Stomach (tissue), 9 donors: Measurements from ENCODE around the gene GPRC5C. TPM values are rescaled to one million over a fixed set of nuclear protein-coding genes. Genes with fewer than 3 reads are reported as not detected.
A peak's percentile ranks its signal among the peaks of the same experiment; 100 is the strongest.

ENCODE experiments used
- DNase-seq, 2 donors: peaks; one replicate each; pipeline versions ENCODE4 v3.0.0 to v3.0.0-alpha.2; 2013 to 2019
- H3K27ac ChIP-seq, 5 donors: fragments of 200-600 bp in 4 of 5; sonication (generic) in 4 of 5; one replicate each; pipeline ENCODE4 v1.5.1; 2013 to 2019; ENCODE audit warnings: mild to moderate bottlenecking in 1 of 5, moderate library complexity in 1 of 5
- H3K27me3 ChIP-seq, 3 donors: fragments of 200-600 bp; sonication (generic); one replicate each; pipeline ENCODE4 v1.5.1; 2017 to 2019; ENCODE audit warnings: mixed run types in 1 of 3
- H3K36me3 ChIP-seq, 4 donors: fragments of 200-600 bp; sonication (generic); 1 replicate in 3 of 4; 2 replicates in 1 of 4; pipeline ENCODE4 v1.5.1; 2016 to 2019
- H3K4me1 ChIP-seq, 4 donors: fragments of 200-600 bp; sonication (generic); one replicate each; pipeline ENCODE4 v1.5.1; 2016 to 2019
- H3K4me3 ChIP-seq, 4 donors: fragments of 200-600 bp; sonication (generic) in 3 of 4; one replicate each; pipeline ENCODE4 v1.5.1; 2016 to 2019; ENCODE audit warnings: mild to moderate bottlenecking in 1 of 4
- H3K9me3 ChIP-seq, 4 donors: fragments of 200-600 bp; sonication (generic); one replicate each; pipeline ENCODE4 v1.5.1; 2016 to 2019
- EP300 ChIP-seq: sonication (generic); formaldehyde crosslinking; IDR thresholded peaks from one replicate; pipeline ENCODE4 v1.6.1; 2017; ENCODE audit warnings: antibody characterized with exemption
- POLR2A ChIP-seq, 4 donors: fragments of 450-650 bp; IDR thresholded peaks; one replicate each; pipeline ENCODE4 v1.6.1; 2016; ENCODE audit warnings: antibody characterized with exemption in 4 of 4, control low read depth in 2 of 4, mild to moderate bottlenecking in 1 of 4, moderate library complexity in 1 of 4
- POLR2AphosphoS5 ChIP-seq, 3 donors: sonication (generic); formaldehyde crosslinking; IDR thresholded peaks; one replicate each; pipeline ENCODE4 v1.6.1; 2016; ENCODE audit warnings: antibody characterized with exemption in 3 of 3
- WGBS, 5 donors: extraction: QIAGEN DNeasy Blood & Tissue Kit in 3 of 5; methylation state at CpG; one replicate each; pipeline versions ENCODE4 v1.1.5 to v1.1.7; 2013 to 2018; 5-methylcytosine and 5-hydroxymethylcytosine counted together
- intact Hi-C: fragments of 100-400 bp; cut with DNase I; formaldehyde crosslinking; loops from one replicate; pipeline ENCODE4 v1.15.1; 2023; ENCODE audit warnings: low total_unique reads
- polyA plus RNA-seq, 3 donors: library from polyadenylated mRNA; stranded (reverse); fragments of 200-250 nt; gene quantifications; one replicate each; pipeline ENCODE4 v1.2.3, GENCODE V29; 2013
- total RNA-seq, 5 donors: library from RNA; depleted of rRNA; stranded (reverse); fragments of >200 nt; gene quantifications; one replicate each; pipeline versions ENCODE4 v1.1.0 to v1.2.3, GENCODE V29; 2014 to 2016
- TF ChIP-seq, protein P1 (sequence below), 7 experiments: fragments of 450-650 bp in 4 of 7; fragments of 200-600 bp in 3 of 7; sonication (generic) in 3 of 7; IDR thresholded peaks; one replicate each; pipeline ENCODE4 v1.5.1; 2016 to 2019; ENCODE audit warnings: antibody characterized with exemption in 7 of 7, control low read depth in 2 of 7, mild to moderate bottlenecking in 1 of 7
- donor health status: healthy with polysubstance abuse.
- donor health status: Bipolar disorder and iron deficiency.
- donor health status: healthy.

The GPRC5C gene
- total and polyA plus RNA-seq, 8 donors, result 66.5 to 321 (median 129) TPM

DNA sequence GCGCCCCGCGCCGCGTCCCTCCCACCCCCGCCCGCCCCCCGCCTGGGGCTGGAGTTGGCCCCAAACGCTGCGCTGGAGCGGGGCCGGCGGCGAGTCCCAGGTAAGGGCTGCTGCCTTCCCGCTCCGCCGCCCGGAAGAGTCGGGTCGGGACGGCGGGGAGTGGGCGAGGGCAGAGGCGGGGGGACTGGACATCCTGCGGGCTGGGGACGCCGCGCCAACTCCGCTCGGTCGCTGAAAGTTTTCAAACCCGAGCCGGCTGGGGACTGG, 469 bp downstream of the GPRC5C start:
- no peaks in the 10 kb centered on the region for H3K36me3 ChIP-seq
- peak overlapping the region; percentile 96 to 99 (median 96) for H3K27ac ChIP-seq
- no peaks in the 10 kb centered on the region for H3K9me3 ChIP-seq
- WGBS, 5 donors, result 0 to 2% (median 0%) methylated on average over 5 to 33 of the region's 33 CpGs
- peak overlapping the region; percentile 66 to 78 (median 72) for H3K4me3 ChIP-seq
- DNase-seq, result no peak
- TF ChIP-seq, protein P1, sequence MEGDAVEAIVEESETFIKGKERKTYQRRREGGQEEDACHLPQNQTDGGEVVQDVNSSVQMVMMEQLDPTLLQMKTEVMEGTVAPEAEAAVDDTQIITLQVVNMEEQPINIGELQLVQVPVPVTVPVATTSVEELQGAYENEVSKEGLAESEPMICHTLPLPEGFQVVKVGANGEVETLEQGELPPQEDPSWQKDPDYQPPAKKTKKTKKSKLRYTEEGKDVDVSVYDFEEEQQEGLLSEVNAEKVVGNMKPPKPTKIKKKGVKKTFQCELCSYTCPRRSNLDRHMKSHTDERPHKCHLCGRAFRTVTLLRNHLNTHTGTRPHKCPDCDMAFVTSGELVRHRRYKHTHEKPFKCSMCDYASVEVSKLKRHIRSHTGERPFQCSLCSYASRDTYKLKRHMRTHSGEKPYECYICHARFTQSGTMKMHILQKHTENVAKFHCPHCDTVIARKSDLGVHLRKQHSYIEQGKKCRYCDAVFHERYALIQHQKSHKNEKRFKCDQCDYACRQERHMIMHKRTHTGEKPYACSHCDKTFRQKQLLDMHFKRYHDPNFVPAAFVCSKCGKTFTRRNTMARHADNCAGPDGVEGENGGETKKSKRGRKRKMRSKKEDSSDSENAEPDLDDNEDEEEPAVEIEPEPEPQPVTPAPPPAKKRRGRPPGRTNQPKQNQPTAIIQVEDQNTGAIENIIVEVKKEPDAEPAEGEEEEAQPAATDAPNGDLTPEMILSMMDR (IDR thresholded peaks at IDR 0.05), result no peak
- TF ChIP-seq EP300 (no peak), POLR2AphosphoS5 (IDR thresholded peaks at IDR 0.05) (no peak), POLR2A (IDR thresholded peaks at IDR 0.05) (no peak)
- peaks cover 29 to 82% (median 65%) of the 10 kb centered on the region in 4 donors for H3K4me1 ChIP-seq
- intact Hi-C loops, result no loop called here
- H3K27me3 ChIP-seq, result peaks cover 0 to 44% (median 17%) of the 10 kb centered on the region in 3 donors

DNA sequence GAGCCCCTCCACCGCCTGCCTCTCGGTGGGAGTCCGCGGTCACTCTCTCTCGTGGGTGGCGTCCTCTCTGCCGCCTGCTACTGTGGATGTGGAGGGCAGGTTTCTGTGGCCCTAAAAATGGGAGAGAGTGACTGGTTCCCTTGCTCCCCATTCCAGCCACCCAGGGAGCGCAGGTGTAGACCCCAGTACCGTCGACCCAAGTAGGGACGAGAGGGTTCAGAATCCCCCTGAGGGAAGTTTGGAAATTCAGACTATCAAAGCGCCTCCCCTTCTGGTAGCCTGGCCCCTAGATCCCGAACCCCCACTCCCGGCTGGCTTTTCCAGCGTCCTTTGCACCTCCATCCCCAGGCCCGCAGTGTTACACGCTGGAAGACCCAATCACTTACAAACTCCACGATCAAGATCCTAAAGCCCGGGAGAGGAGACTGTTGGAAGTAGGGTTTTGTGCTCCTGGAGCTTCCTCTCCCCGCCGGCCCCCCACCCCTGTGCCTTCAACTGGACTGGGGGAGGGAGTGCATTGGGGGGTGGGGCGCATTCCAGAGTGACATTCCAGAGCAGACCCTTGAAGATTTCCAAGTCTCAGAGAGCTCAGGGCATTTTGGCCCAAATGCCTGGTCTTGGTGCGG, 991 bp downstream of the GPRC5C start:
- no peaks in the 10 kb centered on the region for H3K36me3 ChIP-seq
- TF ChIP-seq, protein P1 (IDR thresholded peaks at IDR 0.05), result no peak
- no peak for TF ChIP-seq EP300
- TF ChIP-seq POLR2A (IDR thresholded peaks at IDR 0.05), result no peak
- no peak for TF ChIP-seq POLR2AphosphoS5 (IDR thresholded peaks at IDR 0.05)
- peak overlapping the region; percentile 96 to 99 (median 96) for H3K27ac ChIP-seq
- H3K4me1 ChIP-seq, result peaks cover 24 to 78% (median 61%) of the 10 kb centered on the region in 4 donors
- intact Hi-C loops, result no loop called here
- 9 to 27% (median 12%) methylated on average over 21 to 23 of the region's 23 CpGs for WGBS, 5 donors
- peak overlapping the region; percentile 66 to 78 (median 72) for H3K4me3 ChIP-seq
- peaks cover 0 to 44% (median 17%) of the 10 kb centered on the region in 3 donors for H3K27me3 ChIP-seq
- DNase-seq, result peak in 1 of 2 donors; percentile 64
- peaks cover 0 to 4% (median 2%) of the 10 kb centered on the region in 4 donors for H3K9me3 ChIP-seq

DNA sequence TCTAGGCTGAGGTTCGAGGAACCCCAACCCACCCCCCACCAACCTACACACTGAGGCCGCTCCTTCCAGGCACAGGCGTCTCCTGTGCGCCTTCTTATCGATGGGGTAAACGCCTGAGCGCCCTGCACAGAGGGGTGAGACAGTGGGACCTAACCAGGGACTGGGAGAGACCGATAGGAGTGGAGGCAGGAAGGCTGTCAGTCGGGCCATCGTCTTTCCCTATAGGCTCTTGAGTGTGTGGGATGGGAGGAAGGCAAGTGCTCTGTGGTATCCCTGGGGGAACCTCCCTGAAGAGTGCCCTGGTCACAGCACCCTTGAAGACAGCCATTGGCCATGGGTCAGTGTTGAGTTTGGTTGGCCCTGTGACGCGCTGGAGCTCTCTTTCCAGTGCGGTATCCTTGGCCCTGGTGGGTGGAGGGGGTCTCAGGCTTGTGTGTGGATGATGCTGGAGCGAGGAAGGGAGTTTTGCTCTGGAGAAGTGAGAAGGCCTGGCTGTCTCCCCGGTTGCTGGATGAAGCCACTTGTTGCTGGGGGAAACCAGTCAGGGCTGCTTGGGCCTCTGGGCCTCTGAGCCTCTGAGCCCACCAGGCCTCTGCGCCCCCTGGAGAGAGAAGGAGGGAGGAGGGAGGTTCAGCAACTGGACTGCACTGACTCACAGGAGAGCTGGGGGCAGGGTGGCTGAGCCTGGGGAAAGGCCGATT, 1.7 kb downstream of the GPRC5C start:
- intact Hi-C loops, result no loop called here
- Histone ChIP-seq H3K36me3 (no peaks in the 10 kb centered on the region), H3K4me1 (peaks cover 17 to 71% (median 57%) of the 10 kb centered on the region in 4 donors), H3K27ac (peak overlapping the region; percentile 96 to 99 (median 96)), H3K27me3 (peaks cover 0 to 44% (median 17%) of the 10 kb centered on the region in 3 donors), H3K4me3 (peak overlapping the region; percentile 66 to 78 (median 72)), H3K9me3 (peaks cover 0 to 9% (median 2%) of the 10 kb centered on the region in 4 donors)
- 19 to 41% (median 40%) methylated on average over 14 to 17 of the region's 17 CpGs for WGBS, 5 donors
- peak; percentile 59 to 88 for DNase-seq
- TF ChIP-seq, protein P1 (IDR thresholded peaks at IDR 0.05), result no peak
- peak in 1 of 3 donors; percentile 43 for TF ChIP-seq POLR2AphosphoS5 (IDR thresholded peaks at IDR 0.05)

DNA sequence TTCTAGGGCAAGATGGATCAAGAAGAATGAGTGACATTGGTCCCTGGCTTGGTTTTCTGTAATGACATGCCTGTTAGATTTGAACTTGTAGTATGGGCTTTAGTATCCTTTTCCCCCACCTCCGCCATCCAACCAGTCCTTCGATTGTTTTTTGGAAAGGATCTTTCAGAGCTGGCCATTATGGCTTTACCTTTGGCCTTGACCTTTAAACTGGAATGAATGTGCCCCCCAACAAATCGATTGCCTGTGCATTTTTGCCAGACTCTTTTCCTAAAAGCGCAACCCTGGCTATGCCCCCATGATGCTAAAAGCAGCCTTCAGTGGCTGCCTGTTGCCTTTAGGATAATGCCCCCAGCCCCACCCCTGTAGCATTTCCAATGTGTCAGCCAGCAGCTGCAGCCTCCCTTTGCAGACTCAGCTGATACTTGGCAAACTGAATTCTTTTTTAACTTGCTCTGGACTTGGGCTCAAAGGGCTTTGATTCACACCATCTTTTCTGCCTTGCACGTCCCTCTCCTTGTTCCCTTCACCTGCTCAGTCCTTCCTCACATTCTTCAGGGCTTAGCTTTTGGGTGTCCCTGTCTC, 4.0 kb downstream of the GPRC5C start:
- TF ChIP-seq, protein P1 (IDR thresholded peaks at IDR 0.05), result no peak
- TF ChIP-seq POLR2AphosphoS5 (IDR thresholded peaks at IDR 0.05) (no peak), EP300 (no peak), POLR2A (IDR thresholded peaks at IDR 0.05) (no peak)
- intact Hi-C loops, result no loop called here
- peaks cover 16 to 66% (median 54%) of the 10 kb centered on the region in 4 donors for H3K4me1 ChIP-seq
- H3K27ac ChIP-seq, result peak overlapping the region; percentile 94 to 99 (median 96)
- 27 to 57% (median 49%) methylated on average over 5 of the region's 5 CpGs for WGBS, 5 donors
- H3K9me3 ChIP-seq, result peaks cover 0 to 9% (median 2%) of the 10 kb centered on the region in 4 donors
- peaks cover 0 to 31% (median 15%) of the 10 kb centered on the region in 3 donors for H3K27me3 ChIP-seq
- DNase-seq, result peak in 1 of 2 donors; percentile 51
- peaks cover 13 to 18% (median 15%) of the 10 kb centered on the region in 4 donors for H3K36me3 ChIP-seq
- peak overlapping the region; percentile 66 to 78 (median 72) for H3K4me3 ChIP-seq
